ENCODE measurements around the gene NKG7.

DNA sequence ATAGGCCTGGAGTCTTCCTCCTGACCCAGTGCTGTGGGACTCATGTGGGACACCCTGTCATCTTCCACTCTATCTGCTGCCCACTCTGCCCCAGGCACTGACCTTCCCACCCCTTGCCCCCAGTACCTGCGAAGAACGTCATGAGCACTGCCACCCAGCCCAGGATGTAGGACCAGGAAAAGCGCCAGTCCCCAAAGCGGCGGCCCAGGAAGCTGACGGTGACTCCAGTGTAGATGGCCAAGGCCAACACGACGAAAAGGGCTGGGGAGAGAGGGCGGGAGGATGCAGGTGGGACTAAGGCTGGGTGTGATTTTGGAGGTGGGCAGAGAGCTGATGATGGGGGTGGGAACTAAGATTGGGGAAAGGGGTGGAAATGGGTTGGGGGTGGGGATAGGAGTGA lies 7.9 kb upstream of the NKG7 start:
- TF ChIP-seq, protein P1, sequence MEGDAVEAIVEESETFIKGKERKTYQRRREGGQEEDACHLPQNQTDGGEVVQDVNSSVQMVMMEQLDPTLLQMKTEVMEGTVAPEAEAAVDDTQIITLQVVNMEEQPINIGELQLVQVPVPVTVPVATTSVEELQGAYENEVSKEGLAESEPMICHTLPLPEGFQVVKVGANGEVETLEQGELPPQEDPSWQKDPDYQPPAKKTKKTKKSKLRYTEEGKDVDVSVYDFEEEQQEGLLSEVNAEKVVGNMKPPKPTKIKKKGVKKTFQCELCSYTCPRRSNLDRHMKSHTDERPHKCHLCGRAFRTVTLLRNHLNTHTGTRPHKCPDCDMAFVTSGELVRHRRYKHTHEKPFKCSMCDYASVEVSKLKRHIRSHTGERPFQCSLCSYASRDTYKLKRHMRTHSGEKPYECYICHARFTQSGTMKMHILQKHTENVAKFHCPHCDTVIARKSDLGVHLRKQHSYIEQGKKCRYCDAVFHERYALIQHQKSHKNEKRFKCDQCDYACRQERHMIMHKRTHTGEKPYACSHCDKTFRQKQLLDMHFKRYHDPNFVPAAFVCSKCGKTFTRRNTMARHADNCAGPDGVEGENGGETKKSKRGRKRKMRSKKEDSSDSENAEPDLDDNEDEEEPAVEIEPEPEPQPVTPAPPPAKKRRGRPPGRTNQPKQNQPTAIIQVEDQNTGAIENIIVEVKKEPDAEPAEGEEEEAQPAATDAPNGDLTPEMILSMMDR (IDR thresholded peaks at IDR 0.05), result no peak
- TF ChIP-seq POLR2A (IDR thresholded peaks at IDR 0.05) (no peak), EP300 (IDR thresholded peaks at IDR 0.05) (no peak), POLR2AphosphoS5 (IDR thresholded peaks at IDR 0.05) (no peak)

All from suprapubic skin (tissue), 4 donors.